WI38 (cell line): ENCODE data around the gene CBFA2T3.

Experiments
- H3K4me3 ChIP-seq: 2 replicates; pipeline ENCODE4 v1.5.1; 2011; ENCODE audit warnings: low read depth, mild to moderate bottlenecking, control low read depth, low read length
- CTCF ChIP-seq: IDR thresholded peaks from 2 replicates; pipeline ENCODE4 v1.5.1; 2012; ENCODE audit warnings: low read depth, mild to moderate bottlenecking, control low read depth, low read length

Gene CBFA2T3

DNA sequence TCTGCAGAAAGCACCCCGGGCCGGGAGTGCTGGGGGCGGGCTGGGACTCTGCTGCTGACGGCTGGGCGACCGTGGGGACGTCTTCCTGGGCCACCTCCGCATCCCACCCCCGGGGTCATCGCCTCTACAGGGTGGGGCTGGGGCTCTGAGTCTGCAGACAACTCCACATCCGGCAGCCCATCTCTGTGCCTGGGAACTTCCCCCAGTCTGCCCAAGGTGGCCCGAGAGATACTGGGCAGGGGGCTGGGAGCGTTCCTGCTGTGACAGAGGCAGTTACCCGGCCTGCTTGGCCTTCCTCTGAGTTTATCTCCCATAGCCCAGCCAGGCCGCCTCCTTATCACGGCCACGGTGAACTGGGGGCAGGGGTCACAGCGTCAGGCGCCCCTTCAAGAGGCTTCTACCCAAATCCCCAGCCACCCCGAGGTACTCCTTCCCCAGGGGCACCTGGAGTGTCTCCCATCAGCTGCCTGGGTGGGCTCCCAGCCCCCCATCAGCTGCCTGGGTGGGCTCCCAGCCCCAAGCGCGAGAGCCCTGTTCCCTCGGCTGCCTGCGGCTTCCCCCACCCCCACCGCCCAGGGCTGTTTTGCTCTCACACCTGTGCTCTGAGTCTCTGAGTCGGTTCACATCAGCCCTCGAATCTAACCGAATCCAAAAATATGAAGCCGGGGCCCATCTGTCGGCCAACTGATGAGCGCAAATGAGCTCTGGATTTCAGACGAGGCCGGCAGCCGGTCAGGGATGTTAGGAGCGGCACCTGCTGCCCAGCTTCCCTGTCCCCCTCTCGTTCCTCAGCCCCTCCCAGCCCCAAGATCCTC is 15.6 kb upstream of the CBFA2T3 start:
- TF ChIP-seq CTCF = no peak
- no peak overlapping the region for H3K4me3 ChIP-seq

DNA sequence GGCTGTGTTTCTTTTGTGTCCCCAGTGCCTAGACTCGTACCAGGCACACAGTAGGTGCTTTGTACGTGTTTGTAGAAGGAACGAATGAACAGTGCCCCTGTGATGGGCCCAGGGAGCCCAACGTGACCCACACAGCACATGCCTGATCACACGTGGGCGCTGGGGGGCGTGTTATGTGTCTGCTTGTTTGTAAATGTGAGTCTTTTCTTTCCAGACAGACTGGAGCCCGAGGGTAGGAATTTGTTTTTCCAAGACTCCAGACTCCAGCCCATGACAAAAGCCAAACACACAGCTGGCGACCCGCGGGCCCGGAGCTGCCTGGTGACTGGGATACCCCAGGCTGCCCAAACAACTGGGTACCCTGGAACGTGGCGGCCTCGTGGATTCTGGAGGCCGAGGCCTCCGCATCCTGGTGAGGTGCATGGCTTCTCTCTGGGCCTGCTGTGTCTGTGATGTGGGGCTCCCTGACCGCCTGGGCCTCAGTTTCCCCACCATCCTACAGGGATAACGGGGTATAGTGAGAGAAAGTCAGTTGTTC is 14.9 kb upstream of the CBFA2T3 start:
- H3K4me3 ChIP-seq = no peak overlapping the region
- no peak for TF ChIP-seq CTCF

DNA sequence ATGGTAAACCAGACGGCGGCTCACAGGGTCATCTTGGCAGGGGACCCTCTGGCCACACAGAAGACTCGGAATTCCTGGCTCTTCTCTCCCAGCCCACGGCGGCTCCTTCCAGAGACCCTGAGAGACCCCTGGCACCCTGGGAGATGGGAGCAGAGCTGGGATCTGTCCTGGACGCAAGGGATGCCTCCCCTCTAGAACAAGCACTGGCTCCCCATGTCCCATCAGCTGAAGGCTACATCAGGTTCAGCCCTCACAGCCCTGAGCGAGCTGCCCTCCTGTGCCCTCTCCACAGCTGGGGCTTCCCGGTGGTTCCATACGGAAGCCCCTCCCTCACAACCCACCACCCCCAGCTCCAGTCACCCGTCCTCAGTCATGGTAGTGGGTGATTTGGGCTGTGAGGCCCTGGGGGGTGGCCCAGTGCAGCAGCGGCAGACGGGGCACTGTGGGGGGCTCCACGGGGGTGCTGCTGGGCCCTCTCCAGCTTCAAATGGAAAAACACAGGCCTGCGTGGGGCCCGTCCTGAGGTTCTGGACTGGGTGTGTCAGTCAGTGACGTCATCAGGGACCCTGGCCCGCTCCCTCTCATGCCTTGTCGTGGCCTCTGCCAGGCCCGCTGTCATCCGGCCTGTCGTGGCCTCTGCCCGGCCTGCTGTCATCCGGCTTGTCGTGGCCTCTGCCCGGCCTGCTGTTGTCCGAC is 13.0 kb upstream of the CBFA2T3 start:
- TF ChIP-seq CTCF = no peak
- no peak overlapping the region for H3K4me3 ChIP-seq

DNA sequence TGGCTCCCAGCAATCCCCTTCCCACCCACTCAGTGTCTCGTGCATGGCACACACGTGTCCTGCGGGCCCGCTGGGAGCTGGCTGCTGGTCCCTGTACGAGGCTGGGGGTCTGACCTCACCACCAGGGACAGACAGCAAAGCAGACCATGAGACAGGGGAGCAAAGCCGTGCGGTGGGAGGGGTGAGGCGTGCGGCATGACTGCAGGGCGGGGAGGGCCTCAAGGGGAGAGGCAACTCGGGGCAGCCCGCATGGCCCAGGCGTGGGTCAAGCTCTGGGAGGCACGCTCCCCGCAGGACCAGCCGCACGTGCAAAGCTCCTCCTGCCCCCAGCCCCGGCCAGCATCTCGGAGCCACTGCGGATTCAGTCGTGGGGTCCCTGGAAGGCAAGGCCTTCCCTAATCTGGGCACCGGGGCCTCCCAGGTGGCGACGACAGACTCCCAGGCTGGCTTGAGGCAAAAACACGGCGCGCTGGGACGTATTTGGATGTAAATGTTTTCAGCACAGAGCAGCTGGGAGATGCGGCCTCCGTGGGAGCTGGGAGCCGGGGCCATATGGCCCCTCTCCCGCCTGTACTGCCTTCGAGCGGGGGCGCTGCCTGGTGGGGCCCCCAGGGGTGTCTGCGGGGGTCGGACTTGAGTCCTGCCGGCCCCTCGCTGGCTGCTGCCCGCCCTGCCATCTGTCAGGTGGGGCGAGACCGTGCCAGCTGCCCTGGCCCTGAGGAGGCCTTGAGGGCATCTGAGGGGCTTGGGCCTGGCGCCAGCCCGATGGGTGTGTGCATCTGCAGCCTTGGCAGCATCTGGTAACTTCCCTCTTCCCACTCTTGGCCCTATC is 12.2 kb upstream of the CBFA2T3 start:
- no peak for TF ChIP-seq CTCF
- no peak overlapping the region for H3K4me3 ChIP-seq

GRCh38 chr16:88985521-88985920 is 8.5 kb upstream of the CBFA2T3 start:
- no peak for TF ChIP-seq CTCF

DNA sequence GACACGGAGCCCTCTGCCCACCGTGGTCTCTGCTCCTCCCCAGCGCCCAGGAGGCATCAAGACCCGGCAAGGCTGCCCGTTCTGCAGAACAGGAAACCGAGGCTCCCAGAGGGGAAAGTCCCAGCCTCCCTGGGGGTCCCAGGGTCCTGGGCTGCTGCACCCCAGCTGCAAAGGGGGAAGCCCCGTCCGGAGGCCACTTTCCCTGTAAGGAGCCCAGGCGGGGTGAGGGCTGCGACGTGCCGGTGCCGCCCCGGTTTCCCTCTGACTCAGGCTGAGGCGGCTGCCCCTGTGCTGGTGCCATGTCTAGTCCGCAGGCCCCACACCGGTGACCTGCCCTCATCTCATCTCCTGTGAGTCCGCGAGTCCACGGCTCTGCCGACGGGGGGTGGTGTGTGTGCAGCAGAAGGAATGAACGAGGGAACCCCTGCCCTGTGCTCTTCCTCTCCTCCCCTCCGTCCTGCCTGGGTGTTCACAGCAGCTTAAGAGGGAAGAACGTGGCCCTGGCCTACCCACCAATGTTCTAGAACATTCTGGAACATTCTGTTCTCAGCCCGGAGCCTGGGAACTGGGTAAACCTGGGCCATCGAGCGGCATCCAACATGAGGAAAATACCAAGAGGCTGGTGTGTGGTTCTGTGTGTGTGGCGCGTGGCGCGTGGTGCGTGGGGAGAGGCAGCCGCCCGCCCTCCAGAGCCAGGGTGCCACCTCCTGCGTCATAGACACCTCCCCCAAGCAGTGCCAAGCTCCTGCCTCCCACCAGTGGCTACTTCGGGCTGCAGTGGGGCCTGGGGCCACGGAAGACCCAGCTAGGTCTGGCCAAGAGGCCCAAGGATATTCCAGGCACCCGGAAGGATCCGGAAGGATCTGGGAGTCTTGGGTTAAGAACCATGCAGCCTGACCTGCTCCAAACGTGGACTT is 7.0 kb upstream of the CBFA2T3 start:
- TF ChIP-seq CTCF = no peak
- no peak overlapping the region for H3K4me3 ChIP-seq

More at GRCh38 chr16:88985521-88985920, 8.5 kb upstream of the CBFA2T3 start:
- H3K4me3 ChIP-seq = no peak overlapping the region
